ENCODE data around the gene ATP8A1.

- TF ChIP-seq CTCF (conservative IDR thresholded peaks at IDR 0.05) (no peak), ZFX (IDR thresholded peaks at IDR 0.05) (no peak)
Measured at GRCh38 chr4:42466273-42466844, 190.5 kb downstream of the ATP8A1 start.
